Measurements from ENCODE around the gene ZRANB1.

Gene ZRANB1

DNA sequence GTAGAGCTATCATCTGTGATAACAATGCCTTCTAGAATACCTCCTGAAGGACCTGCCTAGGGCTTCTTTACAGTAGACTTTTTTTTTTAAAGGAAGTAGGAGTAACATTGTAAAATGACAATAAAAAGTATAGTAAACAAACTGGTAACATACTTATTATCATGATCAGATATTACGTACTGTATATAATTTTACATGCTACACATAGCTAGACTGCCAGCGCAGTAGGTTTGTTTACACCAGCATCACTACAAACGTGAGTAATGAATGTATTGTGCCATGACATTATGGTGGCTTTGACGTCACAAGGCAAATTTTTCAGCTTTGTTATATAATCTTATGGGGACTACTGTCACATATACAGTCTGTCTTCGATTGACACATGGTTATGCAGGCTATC lies 15.4 kb upstream of the ZRANB1 start:
- H3K4me3 ChIP-seq (ENCODE audit: low read depth, low read length): no peak overlapping the region
- no peak for TF ChIP-seq MYC (IDR thresholded peaks at IDR 0.05; ENCODE audit: low read depth, low read length)
- TF ChIP-seq, protein P1, sequence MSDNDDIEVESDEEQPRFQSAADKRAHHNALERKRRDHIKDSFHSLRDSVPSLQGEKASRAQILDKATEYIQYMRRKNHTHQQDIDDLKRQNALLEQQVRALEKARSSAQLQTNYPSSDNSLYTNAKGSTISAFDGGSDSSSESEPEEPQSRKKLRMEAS (IDR thresholded peaks at IDR 0.05; ENCODE audit: low read depth, low read length): no peak
- no peak for TF ChIP-seq POLR2A (IDR thresholded peaks at IDR 0.05; ENCODE audit: extremely low read depth, insufficient read length)
- no peak for DNase-seq (ENCODE audit: low read depth)

DNA sequence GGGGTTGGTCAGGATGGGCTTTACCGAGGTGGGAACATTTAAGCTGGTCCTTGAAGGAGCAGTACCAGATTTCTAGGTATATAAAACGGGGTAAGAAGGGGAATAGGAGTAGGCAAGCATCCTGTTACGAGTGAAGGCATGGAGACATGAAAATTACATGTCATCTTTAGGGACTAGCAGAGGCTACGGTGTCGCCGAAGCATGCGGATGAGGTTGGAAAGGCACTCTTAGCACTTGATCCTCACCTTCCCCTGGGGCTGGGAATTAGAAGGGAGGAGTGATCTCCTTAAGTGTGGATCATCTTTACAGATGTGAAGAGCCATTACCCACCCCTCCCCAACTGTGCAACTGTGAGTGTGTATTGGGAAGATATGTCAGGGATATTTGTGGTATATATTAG lies 13.8 kb upstream of the ZRANB1 start:
- no peak for DNase-seq (ENCODE audit: low read depth)
- H3K4me3 ChIP-seq (ENCODE audit: low read depth, low read length): no peak overlapping the region
- TF ChIP-seq, protein P1 (IDR thresholded peaks at IDR 0.05; ENCODE audit: low read depth, low read length): no peak
- TF ChIP-seq MYC (IDR thresholded peaks at IDR 0.05; ENCODE audit: low read depth, low read length) (no peak), POLR2A (IDR thresholded peaks at IDR 0.05; ENCODE audit: extremely low read depth, insufficient read length) (no peak)
- TF ChIP-seq, protein P2, sequence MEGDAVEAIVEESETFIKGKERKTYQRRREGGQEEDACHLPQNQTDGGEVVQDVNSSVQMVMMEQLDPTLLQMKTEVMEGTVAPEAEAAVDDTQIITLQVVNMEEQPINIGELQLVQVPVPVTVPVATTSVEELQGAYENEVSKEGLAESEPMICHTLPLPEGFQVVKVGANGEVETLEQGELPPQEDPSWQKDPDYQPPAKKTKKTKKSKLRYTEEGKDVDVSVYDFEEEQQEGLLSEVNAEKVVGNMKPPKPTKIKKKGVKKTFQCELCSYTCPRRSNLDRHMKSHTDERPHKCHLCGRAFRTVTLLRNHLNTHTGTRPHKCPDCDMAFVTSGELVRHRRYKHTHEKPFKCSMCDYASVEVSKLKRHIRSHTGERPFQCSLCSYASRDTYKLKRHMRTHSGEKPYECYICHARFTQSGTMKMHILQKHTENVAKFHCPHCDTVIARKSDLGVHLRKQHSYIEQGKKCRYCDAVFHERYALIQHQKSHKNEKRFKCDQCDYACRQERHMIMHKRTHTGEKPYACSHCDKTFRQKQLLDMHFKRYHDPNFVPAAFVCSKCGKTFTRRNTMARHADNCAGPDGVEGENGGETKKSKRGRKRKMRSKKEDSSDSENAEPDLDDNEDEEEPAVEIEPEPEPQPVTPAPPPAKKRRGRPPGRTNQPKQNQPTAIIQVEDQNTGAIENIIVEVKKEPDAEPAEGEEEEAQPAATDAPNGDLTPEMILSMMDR (IDR thresholded peaks at IDR 0.05; ENCODE audit: low read depth, low read length): no peak

DNA sequence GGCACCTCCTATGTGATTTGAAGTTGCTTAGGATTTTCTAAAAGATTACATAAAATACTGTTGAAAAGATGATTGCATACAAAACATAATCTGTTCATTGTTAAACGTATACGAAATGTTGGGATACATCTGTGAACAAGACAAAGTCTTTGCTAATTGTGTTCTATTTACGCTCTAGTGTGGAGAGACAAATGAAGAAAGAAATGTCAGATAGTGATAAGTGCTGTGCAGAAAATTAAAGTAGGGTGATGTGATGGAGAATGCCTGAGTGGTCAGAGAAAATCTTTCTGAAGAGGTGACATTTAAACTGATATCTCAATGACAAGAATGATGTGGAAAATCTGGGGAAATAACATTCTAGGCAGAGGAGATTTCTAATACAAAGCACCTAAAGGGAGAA lies 13.4 kb upstream of the ZRANB1 start:
- H3K4me3 ChIP-seq (ENCODE audit: low read depth, low read length): no peak overlapping the region
- DNase-seq (ENCODE audit: low read depth): no peak
- TF ChIP-seq, protein P2 (IDR thresholded peaks at IDR 0.05; ENCODE audit: low read depth, low read length): no peak
- TF ChIP-seq MYC (IDR thresholded peaks at IDR 0.05; ENCODE audit: low read depth, low read length) (no peak), POLR2A (IDR thresholded peaks at IDR 0.05; ENCODE audit: extremely low read depth, insufficient read length) (no peak)
- TF ChIP-seq, protein P1 (IDR thresholded peaks at IDR 0.05; ENCODE audit: low read depth, low read length): no peak

DNA sequence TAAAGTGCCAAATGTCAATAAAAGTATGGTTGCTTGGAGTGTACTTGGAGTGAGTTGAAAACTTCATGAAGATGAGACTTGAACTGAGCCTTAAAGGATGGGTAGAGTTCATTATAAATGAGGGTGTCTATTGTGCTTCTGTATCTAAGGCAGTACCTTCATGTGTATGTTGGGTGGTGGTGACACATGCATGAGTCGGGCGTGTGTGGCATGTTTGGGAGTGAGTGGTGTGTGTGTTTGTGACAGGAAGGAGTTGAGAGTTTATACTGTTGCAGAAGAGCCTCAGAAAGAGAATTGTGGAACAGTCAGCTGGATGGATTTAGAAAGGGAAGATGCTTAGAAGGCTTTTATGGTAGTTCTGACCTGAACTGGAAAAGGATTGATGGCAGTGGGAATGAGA lies 6.0 kb upstream of the ZRANB1 start:
- TF ChIP-seq, protein P2 (IDR thresholded peaks at IDR 0.05; ENCODE audit: low read depth, low read length): no peak
- TF ChIP-seq POLR2A (IDR thresholded peaks at IDR 0.05; ENCODE audit: extremely low read depth, insufficient read length) (no peak), MYC (IDR thresholded peaks at IDR 0.05; ENCODE audit: low read depth, low read length) (no peak)
- TF ChIP-seq, protein P1 (IDR thresholded peaks at IDR 0.05; ENCODE audit: low read depth, low read length): no peak
- no peak overlapping the region for H3K4me3 ChIP-seq (ENCODE audit: low read depth, low read length)
- peak; percentile 25 for DNase-seq (ENCODE audit: low read depth)

DNA sequence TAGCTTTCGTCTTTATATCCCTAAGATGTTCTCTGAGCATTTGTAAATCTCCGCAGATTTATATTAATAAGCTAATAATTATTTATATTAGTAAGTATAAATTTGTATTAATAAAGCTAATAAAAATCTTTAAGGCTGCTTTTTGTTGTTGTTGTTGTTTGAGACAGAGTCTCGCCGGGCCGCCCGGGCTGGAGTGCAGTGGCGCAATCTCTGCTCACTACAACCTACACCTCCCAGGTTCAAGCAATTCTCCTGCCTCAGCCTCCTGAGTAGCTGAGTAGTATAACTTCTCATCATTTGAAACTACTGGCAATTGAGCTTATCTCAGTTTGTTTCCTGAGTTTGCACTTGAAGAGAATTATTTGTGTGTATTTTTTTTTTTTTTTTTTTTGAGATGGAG lies 5.1 kb upstream of the ZRANB1 start:
- DNase-seq (ENCODE audit: low read depth): no peak
- TF ChIP-seq MYC (IDR thresholded peaks at IDR 0.05; ENCODE audit: low read depth, low read length): no peak
- TF ChIP-seq, protein P2 (IDR thresholded peaks at IDR 0.05; ENCODE audit: low read depth, low read length): no peak
- no peak for TF ChIP-seq POLR2A (IDR thresholded peaks at IDR 0.05; ENCODE audit: extremely low read depth, insufficient read length)
- TF ChIP-seq, protein P1 (IDR thresholded peaks at IDR 0.05; ENCODE audit: low read depth, low read length): no peak
- H3K4me3 ChIP-seq (ENCODE audit: low read depth, low read length): no peak overlapping the region

DNA sequence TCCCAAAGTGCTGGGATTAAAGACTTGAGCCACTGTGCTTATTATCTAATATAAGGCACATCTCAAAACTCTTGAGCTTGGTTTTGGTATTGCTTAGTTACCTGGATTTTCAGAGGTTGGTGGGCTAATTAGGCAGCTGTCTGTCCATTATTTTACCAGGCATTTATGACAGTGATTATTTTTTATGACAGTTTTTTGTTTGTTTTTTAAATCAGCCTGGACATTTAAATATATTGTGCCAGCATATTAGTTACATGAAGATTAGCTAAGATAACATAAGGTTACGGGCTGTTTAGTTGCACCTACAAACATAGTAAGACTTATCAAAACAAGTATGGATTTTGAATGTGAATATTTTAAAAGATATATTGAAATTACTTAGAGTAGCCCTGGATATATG lies 2.6 kb upstream of the ZRANB1 start:
- TF ChIP-seq POLR2A (IDR thresholded peaks at IDR 0.05; ENCODE audit: extremely low read depth, insufficient read length) (no peak), MYC (IDR thresholded peaks at IDR 0.05; ENCODE audit: low read depth, low read length) (no peak)
- TF ChIP-seq, protein P2 (IDR thresholded peaks at IDR 0.05; ENCODE audit: low read depth, low read length): no peak
- TF ChIP-seq, protein P1 (IDR thresholded peaks at IDR 0.05; ENCODE audit: low read depth, low read length): no peak
- no peak for DNase-seq (ENCODE audit: low read depth)
- no peak overlapping the region for H3K4me3 ChIP-seq (ENCODE audit: low read depth, low read length)

Data from NB4 (cell line).